IPS DF 4.7 (cell line): ENCODE measurements around the gene NCAPG2.
"Not testable (repeated sequence)": the region's sequence is repeated elsewhere in the genome, so short reads cannot be mapped to it uniquely, and the experiment has no call there.

Experiments
- DNase-seq: peaks from one replicate; pipeline ENCODE4 v3.0.0-alpha.2; 2013; ENCODE audit warnings: low spot score; ENCODE audit errors: extremely low read depth

NCAPG2 gene

DNA sequence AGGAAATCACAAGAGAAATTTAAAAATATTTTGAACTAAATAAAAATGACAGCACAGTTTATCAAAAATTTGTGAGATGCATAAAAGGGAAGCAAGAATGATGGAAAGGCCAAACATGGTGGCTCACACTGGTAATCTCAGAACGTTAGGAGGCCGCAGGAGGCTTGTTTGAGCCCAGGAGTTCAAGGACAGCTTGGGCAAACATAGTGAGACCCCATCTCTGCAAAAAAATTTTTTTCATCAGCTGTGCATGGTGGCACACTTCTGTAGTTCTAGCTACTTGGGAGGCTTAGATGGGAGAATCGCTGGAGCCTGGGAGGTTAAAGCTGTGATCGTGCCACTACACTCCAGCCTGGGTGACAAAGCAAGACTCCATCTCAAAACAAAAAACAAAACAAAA lies 62.5 kb downstream of the NCAPG2 start:
- no peak for DNase-seq

DNA sequence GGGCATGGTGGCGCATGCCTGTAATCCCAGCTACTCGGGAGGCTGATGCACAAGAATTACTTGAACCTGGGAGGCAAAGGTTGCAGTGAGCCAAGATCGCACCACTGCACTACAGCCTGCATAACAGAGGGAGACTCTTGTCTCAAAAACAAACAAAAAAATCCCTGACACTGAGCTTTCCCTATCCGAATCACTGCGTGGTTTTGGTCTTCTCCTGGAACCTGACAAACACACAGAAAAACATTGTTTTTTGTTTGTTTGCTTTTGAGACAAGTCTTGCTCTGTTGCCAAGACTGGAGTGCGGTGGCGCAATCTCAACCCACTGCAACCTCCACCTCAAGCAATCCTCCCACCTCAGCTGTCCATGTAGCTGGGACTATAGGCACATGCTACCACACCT lies 66.6 kb downstream of the NCAPG2 start:
- no peak for DNase-seq

DNA sequence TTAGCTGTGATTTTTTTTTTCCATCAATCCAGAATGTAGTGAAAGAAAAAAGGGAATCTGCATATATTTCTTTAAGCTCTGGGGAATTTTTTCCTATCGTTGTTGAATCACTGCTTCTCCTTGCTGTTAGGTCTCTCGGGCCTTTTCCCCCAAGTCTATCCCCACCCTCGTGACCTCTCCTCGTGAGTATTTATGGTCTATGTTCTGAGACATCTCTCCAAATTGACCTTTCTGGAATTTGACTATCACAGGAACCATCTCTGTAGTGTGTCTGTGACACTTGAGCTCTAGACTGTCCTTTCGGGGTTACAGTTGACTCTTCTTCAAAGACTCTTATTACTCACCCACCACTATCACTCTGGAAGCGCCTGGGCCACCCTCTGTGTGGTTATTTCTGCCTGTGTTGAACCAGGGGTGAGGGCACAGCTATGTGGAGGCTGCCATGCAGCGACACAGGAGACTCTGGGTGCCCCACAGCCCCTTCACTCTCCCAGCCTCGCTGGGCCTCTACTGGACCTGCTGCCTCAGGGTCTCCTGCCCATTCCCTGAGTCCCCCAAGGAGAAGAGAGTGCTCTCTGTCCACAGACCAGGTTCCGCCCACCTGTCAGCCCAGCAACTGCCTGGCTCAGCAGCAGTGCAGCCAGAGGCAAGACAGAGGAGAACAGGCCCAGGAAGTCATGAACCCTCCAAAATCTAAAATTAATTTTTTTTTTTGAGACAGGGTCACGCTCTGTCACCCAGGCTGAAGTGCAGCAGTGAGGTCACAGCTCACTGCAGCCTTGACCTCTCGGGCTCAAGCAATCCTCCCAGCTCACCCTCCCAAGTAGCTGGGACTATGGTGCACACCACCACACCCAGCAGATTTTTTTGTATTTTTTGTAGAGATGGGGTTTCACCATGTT lies 71.3 kb downstream of the NCAPG2 start:
- DNase-seq, result no peak

DNA sequence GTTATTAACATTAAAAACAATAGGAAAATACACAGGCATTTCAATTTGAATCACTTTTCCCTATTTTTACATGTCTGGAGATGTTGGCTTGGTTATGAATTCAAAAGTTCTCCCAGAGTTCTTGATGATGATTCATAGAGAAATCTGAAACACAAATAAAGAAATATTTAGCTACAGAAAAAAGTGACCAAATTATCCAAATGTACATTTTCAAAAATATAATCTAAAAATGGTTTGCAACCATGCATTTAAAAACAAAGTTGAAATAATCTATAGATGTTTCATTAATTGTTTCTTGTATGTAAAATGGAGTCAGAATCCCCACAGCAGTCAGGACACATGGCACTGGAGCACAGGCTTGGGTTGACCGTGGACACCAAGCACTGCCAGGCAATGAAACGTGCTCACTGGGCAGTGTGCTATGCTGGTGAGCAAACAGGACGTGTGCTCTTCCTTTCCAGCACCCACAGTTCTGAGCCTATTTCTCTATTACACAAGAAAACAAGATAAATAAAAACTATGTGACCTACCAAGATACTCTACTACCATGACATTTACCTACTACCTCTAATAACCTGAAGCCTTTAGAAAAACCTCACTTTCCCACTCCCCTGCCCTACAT lies 72.9 kb downstream of the NCAPG2 start:
- no peak for DNase-seq

DNA sequence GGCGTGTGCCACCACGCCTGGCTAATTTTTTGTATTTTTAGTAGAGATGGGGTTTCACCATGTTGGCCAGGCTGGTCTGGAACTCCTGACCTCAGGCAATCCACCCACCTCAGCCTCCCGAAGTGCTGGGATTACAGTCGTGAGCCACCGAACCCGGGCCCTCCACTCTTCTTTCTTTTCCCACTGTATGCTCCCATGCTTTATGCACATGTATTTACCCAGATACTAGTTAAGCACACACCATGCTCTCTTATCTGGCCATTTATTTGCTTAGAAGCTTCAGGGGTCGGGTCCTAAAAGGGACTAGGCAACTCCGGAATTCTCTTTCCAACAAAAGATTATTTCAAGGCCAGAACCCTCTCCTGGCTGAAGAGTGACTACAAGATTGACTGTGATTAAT lies 78.3 kb downstream of the NCAPG2 start:
- DNase-seq, result not testable (repeated sequence)

- DNase-seq, result no peak
Observed at GRCh38 chr7:158623241-158623640, 81.4 kb downstream of the NCAPG2 start.

DNA sequence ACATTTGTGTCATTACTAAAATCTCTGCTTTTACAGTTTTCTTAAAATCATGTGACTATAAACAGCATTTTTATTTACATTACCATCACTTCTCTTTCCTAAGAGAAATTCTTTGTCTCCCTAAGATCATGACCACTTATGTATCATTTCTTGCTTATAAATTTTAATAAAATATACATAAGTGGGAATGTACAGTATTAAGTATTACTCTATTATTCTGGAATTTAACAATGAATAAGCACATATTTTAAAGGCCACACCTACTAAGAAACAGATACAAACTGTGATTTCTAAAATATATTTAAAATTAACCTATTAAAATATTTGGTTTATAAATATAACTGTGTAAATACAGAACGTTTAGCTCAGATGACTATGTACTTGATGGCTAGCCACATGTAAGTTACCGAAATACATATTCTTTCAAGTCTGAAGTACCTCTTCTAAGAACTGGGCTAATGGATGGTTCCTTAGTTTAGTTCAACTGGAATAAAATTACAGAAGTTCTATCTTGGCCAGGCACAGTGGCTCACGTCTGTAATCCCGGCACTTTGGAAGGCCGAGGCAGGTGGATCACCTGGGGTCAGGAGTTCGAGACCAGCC lies 83.7 kb downstream of the NCAPG2 start:
- DNase-seq, result no peak

DNA sequence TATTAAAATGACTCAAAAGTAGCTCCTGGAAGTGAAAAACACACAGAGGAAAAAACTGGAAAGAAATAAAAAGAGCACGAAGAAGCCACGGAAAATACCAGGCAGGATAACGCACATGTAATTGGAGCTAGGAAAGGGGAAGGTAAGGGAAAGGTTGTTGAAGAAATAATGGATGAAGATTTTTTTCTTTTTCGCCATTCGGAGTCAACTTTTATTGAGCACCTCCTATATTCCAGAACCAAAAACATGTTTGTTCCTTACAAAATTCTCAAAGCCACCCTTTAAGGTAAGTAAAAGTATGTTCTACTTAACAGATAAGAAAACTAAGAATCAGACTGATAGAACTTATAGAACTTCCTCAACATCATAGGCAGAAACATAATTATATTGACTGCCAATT lies 84.2 kb downstream of the NCAPG2 start:
- DNase-seq, result no peak

- no peak for DNase-seq
Observed at GRCh38 chr7:158618745-158619140, 85.9 kb downstream of the NCAPG2 start.

GRCh38 chr7:158617737-158618128 lies 86.9 kb downstream of the NCAPG2 start:
- DNase-seq, result peak; percentile 49

GRCh38 chr7:158616050-158616449 lies 88.6 kb downstream of the NCAPG2 start:
- no peak for DNase-seq

DNA sequence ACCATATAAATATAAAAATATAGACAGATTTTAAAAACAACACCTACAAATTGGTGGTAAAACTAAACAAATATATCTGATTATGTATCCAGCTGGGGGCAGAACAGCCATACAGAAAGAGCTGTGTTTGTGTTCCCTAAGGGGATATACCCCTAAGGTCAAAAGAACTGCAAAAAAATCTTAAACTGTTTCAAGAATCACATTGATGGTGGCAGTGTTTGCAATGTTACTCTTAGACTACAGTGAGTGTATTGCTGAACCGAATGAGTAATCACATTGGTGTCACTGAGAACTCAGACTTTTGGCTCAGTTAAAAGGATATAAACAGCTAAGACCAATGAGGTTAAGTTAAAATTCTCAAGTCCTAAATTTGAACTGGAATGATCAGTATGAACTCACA lies 89.9 kb downstream of the NCAPG2 start:
- no peak for DNase-seq

- no peak for DNase-seq
Observed at GRCh38 chr7:158613481-158613880, 91.1 kb downstream of the NCAPG2 start.

GRCh38 chr7:158612546-158612945 lies 92.1 kb downstream of the NCAPG2 start:
- DNase-seq, result no peak

DNA sequence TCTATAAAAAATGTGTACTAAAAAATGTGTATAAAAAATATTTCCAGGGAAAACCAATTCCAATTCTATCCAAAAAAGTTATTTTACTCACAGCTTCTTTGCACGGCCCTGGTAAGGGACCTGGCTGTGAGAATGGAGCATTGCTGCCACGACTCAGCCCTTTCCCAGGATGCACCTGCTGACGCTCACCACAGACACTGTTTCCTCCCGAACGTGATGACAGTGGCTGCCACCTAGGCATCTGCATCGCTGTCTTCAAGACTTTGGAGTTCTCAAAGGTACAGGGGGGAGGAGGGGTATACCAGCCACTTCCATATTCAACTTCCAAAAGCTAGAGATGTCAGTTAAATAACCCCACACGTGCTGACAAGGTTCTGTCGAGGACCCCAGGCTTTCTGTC lies 93.1 kb downstream of the NCAPG2 start:
- DNase-seq, result no peak

- no peak for DNase-seq
Observed at GRCh38 chr7:158609313-158609974, 95.2 kb downstream of the NCAPG2 start.

GRCh38 chr7:158607563-158607962 lies 97.0 kb downstream of the NCAPG2 start:
- DNase-seq, result no peak

DNA sequence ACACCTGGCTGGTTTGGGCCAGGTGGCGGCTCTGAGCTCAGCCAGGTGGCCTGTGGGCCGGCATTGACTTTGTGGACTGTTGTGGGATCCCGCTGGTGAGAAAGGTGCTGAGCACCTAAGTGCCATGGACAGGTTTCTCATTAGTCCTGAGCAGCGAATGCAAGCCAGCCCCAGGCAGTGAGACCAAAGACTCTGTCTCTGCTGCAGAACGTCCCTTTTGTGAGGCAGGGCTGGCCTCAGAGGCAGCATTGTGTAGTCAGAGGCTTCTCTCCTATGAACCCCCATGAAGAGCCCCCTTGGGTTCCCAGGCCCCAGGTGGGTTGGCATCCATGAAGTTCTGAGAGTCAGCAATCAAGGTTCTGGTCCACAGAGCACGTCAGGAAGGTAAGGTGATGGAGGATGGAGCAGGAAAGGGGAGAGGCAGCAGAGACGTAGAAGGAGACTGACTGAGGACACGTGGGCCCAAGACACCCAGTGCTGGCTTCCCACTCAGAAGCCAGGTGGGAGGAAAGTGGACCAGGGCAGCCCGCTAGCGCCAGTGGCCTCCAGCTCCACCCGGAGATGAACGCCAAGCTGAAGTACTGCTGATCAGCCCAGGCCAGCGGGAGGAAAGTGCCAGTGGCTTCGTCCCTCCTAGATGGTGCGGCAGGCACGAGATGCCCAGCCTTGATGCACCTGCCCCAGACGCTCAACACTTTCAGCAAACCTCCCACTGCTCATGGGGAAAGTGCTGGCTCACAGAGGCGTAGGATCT lies 97.8 kb downstream of the NCAPG2 start:
- no peak for DNase-seq

DNA sequence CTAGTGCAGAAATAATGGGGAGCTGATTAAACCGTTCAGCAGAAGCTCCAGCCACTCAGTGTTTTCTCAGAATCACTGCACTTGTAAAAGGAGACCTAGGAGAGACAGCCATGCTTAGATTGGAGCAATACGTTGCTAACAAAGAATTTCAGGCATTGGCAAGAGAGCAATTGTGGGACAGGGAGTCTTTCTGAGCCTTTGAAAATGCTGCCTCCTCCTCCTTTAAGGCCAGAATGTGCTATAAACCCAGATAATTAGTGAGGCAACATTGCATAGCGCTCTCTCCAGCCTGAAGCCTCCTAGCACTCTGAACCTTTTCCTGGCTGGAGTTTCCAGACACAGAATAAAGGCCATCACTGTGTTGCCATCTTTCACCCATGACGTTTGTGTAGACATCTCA lies 98.5 kb downstream of the NCAPG2 start:
- DNase-seq, result no peak

GRCh38 chr7:158603773-158604755 lies 100.5 kb downstream of the NCAPG2 start:
- no peak for DNase-seq
